Measurements from ENCODE around the gene MAP2. TPM values are rescaled to one million over a fixed set of nuclear protein-coding genes. Genes with fewer than 3 reads are reported as not detected.

Gene MAP2
- total RNA-seq, 1 experiment from 2014 or later: 0.21 TPM

DNA sequence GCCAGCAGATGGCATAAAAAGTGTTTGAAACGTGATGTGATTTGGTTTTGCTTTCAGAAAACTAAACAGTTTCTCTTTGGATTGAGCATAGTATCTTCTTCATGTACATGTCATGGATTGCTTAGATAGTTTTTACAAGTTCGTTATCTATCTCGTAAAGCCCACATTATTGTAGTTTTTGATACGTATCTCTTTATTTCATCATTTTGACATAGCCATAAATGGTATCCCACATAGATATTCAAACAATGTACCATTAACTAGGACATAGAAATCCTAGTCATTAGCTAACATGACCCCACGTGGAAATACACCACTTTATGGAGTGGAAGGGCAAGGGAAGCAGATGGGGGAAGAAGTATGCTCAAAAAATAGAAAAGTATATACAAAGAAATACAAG lies 93.6 kb downstream of the MAP2 start:
- Histone ChIP-seq H3K4me1 (replicated peaks) (no peaks in the 10 kb centered on the region), H3K9me3 (replicated peaks) (no peaks in the 10 kb centered on the region), H3K27ac (no peak overlapping the region), H3K27me3 (replicated peaks) (no peaks in the 10 kb centered on the region; the same call in 1 of the 2 replicates), H3K36me3 (no peaks in the 10 kb centered on the region), H3K4me3 (no peak overlapping the region)
- DNase-seq (ENCODE audit: low read depth in 1 of 2, low spot score in 2 of 2): no peak

DNA sequence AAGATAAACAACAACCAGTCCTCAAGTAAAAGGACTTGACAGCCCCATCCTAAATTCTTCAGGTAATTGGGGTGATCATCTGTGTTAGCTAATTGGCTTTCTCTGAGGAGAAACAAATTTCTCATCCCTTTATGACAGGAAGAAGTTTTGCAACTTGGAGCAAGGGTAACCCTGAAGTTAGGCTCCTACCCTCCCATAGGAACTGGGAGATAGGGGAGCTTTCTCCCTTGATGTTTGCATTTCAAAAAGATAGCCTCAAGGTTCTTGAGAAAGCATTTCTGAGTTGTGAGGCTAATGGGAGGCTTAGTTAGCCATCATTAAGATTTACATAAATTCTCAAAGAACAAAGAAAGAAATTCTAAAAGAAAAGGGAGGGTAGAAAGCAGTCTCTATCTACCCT lies 95.4 kb downstream of the MAP2 start:
- no peak for DNase-seq (ENCODE audit: low read depth in 1 of 2, low spot score in 2 of 2)
- H3K4me3 ChIP-seq: no peak overlapping the region
- peaks cover 17% of the 10 kb centered on the region for H3K4me1 ChIP-seq (replicated peaks)
- no peaks in the 10 kb centered on the region for H3K9me3 ChIP-seq (replicated peaks)
- no peak overlapping the region for H3K27ac ChIP-seq
- no peaks in the 10 kb centered on the region for H3K36me3 ChIP-seq
- H3K27me3 ChIP-seq (replicated peaks): no peaks in the 10 kb centered on the region

DNA sequence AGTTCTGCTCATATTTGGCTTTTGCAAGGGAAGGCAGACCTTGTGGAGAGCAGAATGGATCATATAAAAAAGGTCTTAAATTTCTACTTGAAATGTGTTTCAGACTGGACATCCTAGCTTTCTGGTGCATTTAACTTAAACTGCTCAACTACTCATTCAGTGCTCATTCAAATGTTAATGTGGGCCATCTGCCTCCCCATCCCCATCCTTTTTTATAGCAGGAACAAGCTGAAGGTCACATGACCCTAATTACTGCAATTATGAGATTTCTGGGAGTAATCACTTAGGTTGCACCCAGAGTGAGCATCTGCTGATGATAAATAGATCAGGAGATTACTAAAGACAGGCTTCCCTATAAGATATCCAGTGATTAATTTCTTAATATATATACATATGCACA lies 96.1 kb downstream of the MAP2 start:
- Histone ChIP-seq H3K9me3 (replicated peaks) (no peaks in the 10 kb centered on the region), H3K4me1 (replicated peaks) (peaks cover 22% of the 10 kb centered on the region), H3K27me3 (replicated peaks) (no peaks in the 10 kb centered on the region), H3K36me3 (no peaks in the 10 kb centered on the region), H3K27ac (no peak overlapping the region), H3K4me3 (no peak overlapping the region)
- DNase-seq (ENCODE audit: low read depth in 1 of 2, low spot score in 2 of 2): no peak

DNA sequence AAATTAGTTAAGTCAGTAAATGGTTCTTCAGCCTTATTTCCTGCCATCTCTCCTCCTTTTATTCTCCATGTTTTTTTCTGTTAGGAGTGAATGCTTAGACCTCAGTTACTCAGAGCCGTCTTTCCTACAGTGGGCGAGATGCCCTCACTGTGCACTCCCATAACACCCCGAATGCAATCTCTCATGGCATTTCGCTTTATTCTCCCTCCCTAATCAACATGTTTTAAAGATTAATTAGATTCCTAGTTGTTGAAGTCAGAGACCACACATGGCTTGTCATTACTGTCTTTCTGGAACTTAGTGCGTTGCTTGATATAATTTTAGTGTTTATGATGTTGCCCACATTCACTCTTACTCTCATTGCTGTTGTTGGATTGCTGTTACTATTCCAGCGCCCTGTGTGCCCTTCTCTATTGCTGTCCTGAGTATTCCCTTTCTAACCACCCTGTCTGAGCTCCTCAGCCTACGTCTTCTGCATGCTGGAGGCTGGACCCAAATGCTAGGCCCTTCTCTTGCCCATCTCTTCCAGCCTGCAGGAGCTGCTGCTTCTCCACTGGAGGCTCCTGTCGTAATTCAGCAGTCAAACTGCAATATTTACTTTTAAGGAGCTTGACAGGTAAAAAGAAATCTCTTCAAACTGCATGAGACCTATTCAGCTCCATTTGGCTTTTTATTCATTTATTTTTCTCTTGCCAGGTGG lies 99.3 kb downstream of the MAP2 start:
- Histone ChIP-seq H3K27ac (peak overlapping the region; percentile 16; the same call in 1 of the 2 replicates), H3K27me3 (replicated peaks) (no peaks in the 10 kb centered on the region), H3K9me3 (replicated peaks) (no peaks in the 10 kb centered on the region), H3K4me1 (replicated peaks) (peaks cover 43% of the 10 kb centered on the region), H3K4me3 (no peak overlapping the region), H3K36me3 (no peaks in the 10 kb centered on the region)
- peak in 1 of 2 experiments; percentile 27 for DNase-seq (ENCODE audit: low read depth in 1 of 2, low spot score in 2 of 2)

DNA sequence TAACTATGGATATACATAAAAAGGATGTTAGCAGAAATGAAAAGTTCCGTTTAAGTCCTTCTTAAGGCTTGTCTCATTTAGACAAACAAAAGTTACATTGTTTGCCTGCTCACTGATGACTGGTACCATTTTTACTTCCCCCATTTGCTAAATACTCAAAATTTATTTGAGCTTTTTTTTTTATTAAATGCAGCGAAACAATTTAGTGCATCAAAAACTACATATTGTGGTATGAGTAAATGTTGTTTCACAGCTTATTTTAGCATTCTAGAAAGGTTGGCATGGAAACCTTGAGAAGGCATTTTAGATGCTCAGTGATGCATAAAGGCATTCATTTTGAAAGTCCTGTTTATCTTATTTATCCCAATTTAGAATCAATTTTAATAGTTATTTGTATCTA lies 100.0 kb downstream of the MAP2 start:
- Histone ChIP-seq H3K4me1 (replicated peaks) (peaks cover 43% of the 10 kb centered on the region), H3K27me3 (replicated peaks) (no peaks in the 10 kb centered on the region), H3K27ac (peak overlapping the region; percentile 16; the same call in 1 of the 2 replicates), H3K9me3 (replicated peaks) (no peaks in the 10 kb centered on the region), H3K36me3 (no peaks in the 10 kb centered on the region), H3K4me3 (no peak overlapping the region)
- no peak for DNase-seq (ENCODE audit: low read depth in 1 of 2, low spot score in 2 of 2)

DNA sequence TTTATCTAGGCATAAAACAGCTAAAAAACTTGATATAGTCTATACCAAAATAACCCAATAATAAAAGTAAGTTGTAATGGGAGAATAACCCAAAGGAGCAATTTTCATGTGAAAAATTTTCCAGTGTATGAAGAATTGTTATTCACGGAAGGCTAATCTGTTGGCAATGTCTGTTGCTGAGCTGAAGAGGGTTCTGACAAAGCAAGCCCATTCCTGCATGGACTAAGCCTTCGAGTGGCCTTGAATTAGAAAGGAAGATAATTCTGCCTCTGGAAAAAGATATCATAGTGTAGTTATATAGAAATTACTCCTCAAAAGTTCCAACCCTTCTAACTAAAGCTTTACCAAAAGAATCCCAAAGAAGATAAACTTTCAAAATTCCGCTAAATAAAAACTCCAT lies 101.5 kb downstream of the MAP2 start:
- peaks cover 43% of the 10 kb centered on the region for H3K4me1 ChIP-seq (replicated peaks)
- H3K9me3 ChIP-seq (replicated peaks): no peaks in the 10 kb centered on the region
- H3K27me3 ChIP-seq (replicated peaks): no peaks in the 10 kb centered on the region
- DNase-seq (ENCODE audit: low read depth in 1 of 2, low spot score in 2 of 2): no peak
- H3K27ac ChIP-seq: peak overlapping the region; percentile 95
- no peaks in the 10 kb centered on the region for H3K36me3 ChIP-seq
- no peak overlapping the region for H3K4me3 ChIP-seq

DNA sequence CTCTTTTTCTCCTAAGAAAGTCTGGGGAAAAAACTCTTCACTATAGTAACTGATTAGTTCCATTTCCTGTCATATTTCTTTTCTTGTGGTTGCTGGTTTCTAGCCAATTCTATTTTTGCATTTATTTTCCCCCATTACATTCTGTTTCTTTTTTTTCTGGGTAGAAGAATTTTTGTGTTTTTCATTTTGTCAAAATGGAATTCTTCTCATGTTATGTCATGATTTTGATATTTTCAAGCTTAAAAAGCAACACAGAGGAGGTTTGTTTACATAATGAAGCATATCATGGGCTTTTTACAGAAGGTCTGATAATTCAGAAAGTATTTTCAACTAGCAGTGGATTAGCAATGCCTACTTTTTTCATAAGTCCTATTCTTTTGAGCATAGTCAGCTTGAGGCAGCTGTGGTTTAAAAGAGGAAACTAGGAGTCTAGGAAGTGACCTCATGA lies 102.0 kb downstream of the MAP2 start:
- Histone ChIP-seq H3K27ac (peak overlapping the region; percentile 95), H3K27me3 (replicated peaks) (no peaks in the 10 kb centered on the region), H3K9me3 (replicated peaks) (no peaks in the 10 kb centered on the region), H3K4me3 (no peak overlapping the region), H3K4me1 (replicated peaks) (peaks cover 43% of the 10 kb centered on the region), H3K36me3 (no peaks in the 10 kb centered on the region)
- DNase-seq (ENCODE audit: low read depth in 1 of 2, low spot score in 2 of 2): peak in 1 of 2 experiments; percentile 89

DNA sequence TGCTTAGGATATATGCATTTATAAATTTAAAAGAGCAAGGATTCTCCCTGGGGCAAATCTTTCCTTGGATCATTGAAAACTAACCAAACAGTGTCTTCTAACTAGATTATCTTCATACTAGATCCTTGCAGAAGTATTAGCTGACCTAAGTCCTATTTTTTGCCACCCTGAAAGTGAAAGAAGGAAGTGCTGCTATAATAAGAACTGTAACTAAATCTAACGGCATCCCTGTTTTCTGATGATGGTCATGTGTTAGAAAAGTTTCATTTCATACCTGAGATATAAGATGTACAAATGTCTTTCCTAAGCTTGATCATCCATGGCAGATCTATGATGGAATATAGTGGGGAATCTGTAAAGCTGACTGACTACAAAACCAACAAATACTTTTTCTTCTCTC lies 102.7 kb downstream of the MAP2 start:
- peak overlapping the region; percentile 95 for H3K27ac ChIP-seq
- H3K4me1 ChIP-seq (replicated peaks): peaks cover 43% of the 10 kb centered on the region
- H3K27me3 ChIP-seq (replicated peaks): no peaks in the 10 kb centered on the region
- no peaks in the 10 kb centered on the region for H3K36me3 ChIP-seq
- H3K4me3 ChIP-seq: no peak overlapping the region
- peak in 1 of 2 experiments; percentile 56 for DNase-seq (ENCODE audit: low read depth in 1 of 2, low spot score in 2 of 2)
- H3K9me3 ChIP-seq (replicated peaks): no peaks in the 10 kb centered on the region

DNA sequence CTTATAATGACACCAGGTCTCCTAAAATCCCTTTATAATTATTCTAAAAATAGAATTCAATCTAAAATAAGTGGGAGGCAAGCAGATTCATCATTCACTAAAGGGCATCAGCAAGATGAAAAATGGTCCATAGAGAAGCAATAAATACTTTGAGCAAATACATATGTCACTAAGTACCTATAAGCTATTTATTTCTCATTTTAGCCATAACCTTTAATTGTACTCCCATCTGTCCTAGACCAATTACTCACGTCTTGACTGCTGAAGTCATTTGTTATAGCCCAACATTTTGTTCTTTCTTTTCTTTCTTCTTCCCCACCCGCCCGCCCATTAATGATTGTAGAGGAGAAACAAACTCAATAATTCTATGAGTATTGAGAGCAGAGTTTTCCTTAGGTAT lies 105.7 kb downstream of the MAP2 start:
- Histone ChIP-seq H3K36me3 (no peaks in the 10 kb centered on the region), H3K27ac (no peak overlapping the region), H3K4me3 (no peak overlapping the region), H3K27me3 (replicated peaks) (no peaks in the 10 kb centered on the region), H3K4me1 (replicated peaks) (peaks cover 24% of the 10 kb centered on the region), H3K9me3 (replicated peaks) (no peaks in the 10 kb centered on the region)
- no peak for DNase-seq (ENCODE audit: low read depth in 1 of 2, low spot score in 2 of 2)

DNA sequence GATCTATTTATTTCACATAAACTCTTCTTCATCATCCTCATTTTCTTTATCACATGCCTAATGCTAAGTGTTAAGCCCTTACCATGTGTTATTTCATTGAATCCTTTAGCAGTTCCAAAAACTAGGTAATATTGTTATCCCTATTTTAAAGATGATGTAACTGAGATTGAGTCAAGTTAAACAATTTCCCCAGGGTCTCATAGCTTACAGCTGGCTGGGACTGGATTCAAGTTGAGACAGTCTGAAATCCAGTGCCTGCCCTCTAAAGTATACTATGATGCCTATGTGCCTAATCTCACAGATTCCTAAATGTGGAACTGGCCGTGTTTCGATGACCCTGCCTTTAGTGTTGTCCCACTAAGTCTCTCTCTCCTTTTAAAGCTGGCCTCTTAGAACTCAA lies 108.5 kb downstream of the MAP2 start:
- no peak overlapping the region for H3K27ac ChIP-seq
- H3K36me3 ChIP-seq: no peaks in the 10 kb centered on the region
- H3K4me3 ChIP-seq: no peak overlapping the region
- DNase-seq (ENCODE audit: low read depth in 1 of 2, low spot score in 2 of 2): no peak
- H3K9me3 ChIP-seq (replicated peaks): no peaks in the 10 kb centered on the region
- peaks cover 2% of the 10 kb centered on the region for H3K4me1 ChIP-seq (replicated peaks)
- H3K27me3 ChIP-seq (replicated peaks): no peaks in the 10 kb centered on the region; the same call in 1 of the 2 replicates

DNA sequence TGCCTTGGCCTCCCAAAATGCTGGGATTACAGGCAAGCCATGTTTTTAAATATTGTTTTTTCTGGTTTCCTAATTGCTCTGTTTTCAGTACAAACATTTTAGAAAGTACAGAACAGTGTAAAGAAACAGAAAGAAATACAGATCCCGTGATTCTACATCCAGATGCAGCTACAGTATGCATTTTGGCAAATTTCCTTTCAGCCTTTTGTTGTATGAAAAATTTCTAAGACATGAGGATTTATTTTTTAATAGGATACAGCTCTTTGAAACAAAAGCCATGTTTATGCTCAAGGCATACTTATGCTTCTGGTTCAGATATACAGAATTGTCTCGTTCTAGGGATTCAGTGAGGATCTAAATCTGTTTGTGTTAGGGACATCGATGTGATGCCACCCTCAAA lies 109.5 kb downstream of the MAP2 start:
- Histone ChIP-seq H3K4me1 (replicated peaks) (no peaks in the 10 kb centered on the region), H3K27me3 (replicated peaks) (peaks cover 2% of the 10 kb centered on the region; the same call in 1 of the 2 replicates), H3K27ac (no peak overlapping the region), H3K36me3 (no peaks in the 10 kb centered on the region), H3K4me3 (no peak overlapping the region), H3K9me3 (replicated peaks) (no peaks in the 10 kb centered on the region)
- no peak for DNase-seq (ENCODE audit: low read depth in 1 of 2, low spot score in 2 of 2)

DNA sequence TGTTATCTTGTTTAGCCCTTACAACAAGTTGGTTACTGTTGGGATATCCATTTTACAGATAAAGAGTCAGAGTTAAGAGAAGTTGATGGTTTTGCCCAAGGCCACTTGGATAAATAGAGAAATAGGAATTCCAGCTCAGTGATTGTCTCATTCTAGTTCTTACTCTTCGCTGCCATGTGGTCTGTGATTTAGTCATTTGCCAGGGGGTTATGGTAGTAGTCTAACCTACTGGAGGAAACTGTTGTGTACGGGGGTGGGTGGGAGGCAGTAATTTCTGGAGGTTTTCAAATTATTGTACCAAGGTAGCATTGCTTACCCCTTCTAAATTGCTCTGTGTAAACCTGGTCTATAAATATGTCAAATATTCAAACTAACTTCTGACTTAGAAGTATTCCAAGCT lies 110.4 kb downstream of the MAP2 start:
- DNase-seq (ENCODE audit: low read depth in 1 of 2, low spot score in 2 of 2): no peak
- Histone ChIP-seq H3K4me1 (replicated peaks) (no peaks in the 10 kb centered on the region), H3K4me3 (no peak overlapping the region)

DNA sequence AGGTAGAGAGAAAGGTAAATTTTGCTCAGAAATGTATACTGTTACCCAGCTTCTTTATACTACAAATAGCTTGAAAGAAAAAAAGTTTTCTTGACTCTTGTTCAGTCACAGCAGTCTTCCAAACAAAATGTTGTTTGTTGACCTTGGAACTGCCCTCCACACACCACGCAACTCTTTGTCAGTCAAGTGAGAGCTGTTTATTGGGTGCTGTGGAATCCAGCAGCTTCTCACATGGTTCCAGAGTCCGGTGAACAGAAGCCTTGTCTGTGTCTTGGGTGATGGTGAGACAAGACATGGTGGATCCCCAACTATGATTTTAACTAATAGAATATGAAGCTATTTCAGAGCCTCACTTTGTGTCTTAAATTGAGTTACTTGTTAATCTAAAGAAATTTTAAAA lies 112.5 kb downstream of the MAP2 start:
- no peaks in the 10 kb centered on the region for H3K9me3 ChIP-seq (replicated peaks)
- no peak for DNase-seq (ENCODE audit: low read depth in 1 of 2, low spot score in 2 of 2)
- no peak overlapping the region for H3K27ac ChIP-seq
- H3K27me3 ChIP-seq (replicated peaks): peaks cover 2% of the 10 kb centered on the region
- H3K36me3 ChIP-seq: no peaks in the 10 kb centered on the region
- no peak overlapping the region for H3K4me3 ChIP-seq
- H3K4me1 ChIP-seq (replicated peaks): no peaks in the 10 kb centered on the region

More for the DNA sequence above, 110.4 kb downstream of the MAP2 start:
- Histone ChIP-seq H3K27me3 (replicated peaks) (peaks cover 2% of the 10 kb centered on the region), H3K36me3 (no peaks in the 10 kb centered on the region), H3K9me3 (replicated peaks) (no peaks in the 10 kb centered on the region), H3K27ac (no peak overlapping the region)

DNA sequence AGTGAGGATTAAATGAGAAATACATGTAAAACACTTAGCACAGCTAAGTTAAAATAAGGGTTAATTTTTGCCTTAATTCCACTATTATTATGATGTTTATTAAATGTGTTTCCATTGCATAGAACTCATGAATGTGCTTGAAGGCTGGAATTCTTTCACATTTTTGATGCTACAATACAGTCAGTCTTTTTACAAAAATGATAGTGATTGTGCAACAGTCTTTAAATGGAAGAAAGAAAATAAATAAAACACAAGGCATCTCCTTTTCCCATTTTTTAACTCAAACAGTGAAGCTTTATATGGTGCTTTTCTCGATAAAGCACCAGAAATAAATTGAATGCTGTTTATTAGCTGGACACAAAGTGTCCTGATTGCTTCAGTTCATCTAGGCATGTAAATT lies 123.9 kb downstream of the MAP2 start:
- H3K4me1 ChIP-seq (replicated peaks): no peaks in the 10 kb centered on the region
- no peaks in the 10 kb centered on the region for H3K36me3 ChIP-seq
- no peak overlapping the region for H3K27ac ChIP-seq
- no peaks in the 10 kb centered on the region for H3K9me3 ChIP-seq (replicated peaks)
- no peaks in the 10 kb centered on the region for H3K27me3 ChIP-seq (replicated peaks)
- H3K4me3 ChIP-seq: no peak overlapping the region
- DNase-seq (ENCODE audit: low read depth in 1 of 2, low spot score in 2 of 2): no peak

DNA sequence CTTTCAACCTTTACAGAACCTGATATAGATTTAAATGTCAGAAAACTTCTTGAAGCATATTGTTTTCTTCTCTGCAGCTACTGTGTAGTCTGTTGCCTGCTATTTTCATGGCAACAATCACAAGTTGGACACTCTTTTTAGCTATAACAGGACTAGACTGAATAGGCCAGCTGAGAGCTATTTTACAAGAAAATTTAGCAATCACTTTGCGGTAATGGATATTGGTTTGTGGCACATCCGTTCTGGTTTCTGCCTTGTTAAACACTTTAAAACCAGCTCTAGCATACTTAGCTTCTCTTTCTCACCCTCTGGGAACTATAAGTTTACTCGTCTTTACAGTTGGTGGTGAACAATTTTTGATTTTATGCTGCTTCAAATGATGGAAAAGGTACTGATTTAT lies 125.7 kb downstream of the MAP2 start:
- DNase-seq (ENCODE audit: low read depth in 1 of 2, low spot score in 2 of 2): no peak
- no peaks in the 10 kb centered on the region for H3K9me3 ChIP-seq (replicated peaks)
- no peaks in the 10 kb centered on the region for H3K4me1 ChIP-seq (replicated peaks)
- H3K4me3 ChIP-seq: no peak overlapping the region
- H3K27me3 ChIP-seq (replicated peaks): no peaks in the 10 kb centered on the region
- H3K27ac ChIP-seq: no peak overlapping the region
- no peaks in the 10 kb centered on the region for H3K36me3 ChIP-seq
